Measurements from ENCODE around the gene ARMC6. TPM values are rescaled to one million over a fixed set of nuclear protein-coding genes. Genes with fewer than 3 reads are reported as not detected.

ARMC6 gene
- total RNA-seq, 1 donor from 2014 or later = 36.0 TPM

DNA sequence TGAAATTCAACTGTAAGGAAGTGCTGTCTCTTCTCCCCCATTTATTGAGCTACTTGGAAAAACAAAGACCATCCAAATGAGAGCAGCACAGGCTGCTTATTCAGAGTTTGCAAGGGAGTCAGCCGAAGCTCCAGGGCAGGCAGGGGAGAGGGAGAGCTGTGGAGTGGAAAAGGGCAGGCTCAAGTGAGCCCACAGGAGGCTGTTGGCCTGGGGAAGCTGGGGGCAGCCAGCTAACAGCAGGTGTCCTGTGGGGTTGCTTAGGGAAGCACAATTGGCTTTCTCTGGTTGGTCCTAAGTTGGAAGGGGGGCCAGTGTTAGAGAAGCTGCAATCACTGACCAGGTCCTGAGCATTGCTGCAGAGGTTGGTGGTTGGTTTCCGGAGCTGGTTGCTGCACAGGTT, 54.3 kb downstream of the ARMC6 start:
- no peak for TF ChIP-seq EZH2 (IDR thresholded peaks at IDR 0.05; ENCODE audit: insufficient read depth, low read length)
- TF ChIP-seq, protein P1, sequence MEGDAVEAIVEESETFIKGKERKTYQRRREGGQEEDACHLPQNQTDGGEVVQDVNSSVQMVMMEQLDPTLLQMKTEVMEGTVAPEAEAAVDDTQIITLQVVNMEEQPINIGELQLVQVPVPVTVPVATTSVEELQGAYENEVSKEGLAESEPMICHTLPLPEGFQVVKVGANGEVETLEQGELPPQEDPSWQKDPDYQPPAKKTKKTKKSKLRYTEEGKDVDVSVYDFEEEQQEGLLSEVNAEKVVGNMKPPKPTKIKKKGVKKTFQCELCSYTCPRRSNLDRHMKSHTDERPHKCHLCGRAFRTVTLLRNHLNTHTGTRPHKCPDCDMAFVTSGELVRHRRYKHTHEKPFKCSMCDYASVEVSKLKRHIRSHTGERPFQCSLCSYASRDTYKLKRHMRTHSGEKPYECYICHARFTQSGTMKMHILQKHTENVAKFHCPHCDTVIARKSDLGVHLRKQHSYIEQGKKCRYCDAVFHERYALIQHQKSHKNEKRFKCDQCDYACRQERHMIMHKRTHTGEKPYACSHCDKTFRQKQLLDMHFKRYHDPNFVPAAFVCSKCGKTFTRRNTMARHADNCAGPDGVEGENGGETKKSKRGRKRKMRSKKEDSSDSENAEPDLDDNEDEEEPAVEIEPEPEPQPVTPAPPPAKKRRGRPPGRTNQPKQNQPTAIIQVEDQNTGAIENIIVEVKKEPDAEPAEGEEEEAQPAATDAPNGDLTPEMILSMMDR (IDR thresholded peaks at IDR 0.05; ENCODE audit: insufficient read depth, low read depth, low read length) = no peak
- H3K27me3 Mint-ChIP-seq (ENCODE audit: low read depth, unreplicated experiment) = peaks cover 2% of the 10 kb centered on the region
- H3K79me2 ChIP-seq (ENCODE audit: insufficient read depth, low read length) = no peaks in the 10 kb centered on the region
- FAIRE-seq (no peak), DNase-seq (ENCODE audit: low read depth) (no peak)
- no peaks in the 10 kb centered on the region for H3K4me1 Mint-ChIP-seq (ENCODE audit: low read depth, unreplicated experiment)
- peaks cover 10% of the 10 kb centered on the region for H4K20me1 ChIP-seq (ENCODE audit: insufficient read depth, low read length)
- no peaks in the 10 kb centered on the region for H3K9me3 ChIP-seq (ENCODE audit: insufficient read depth, low read depth, low read length)
- peaks cover 5% of the 10 kb centered on the region for H3K36me3 Mint-ChIP-seq (ENCODE audit: low read depth, unreplicated experiment)
- H3K9me3 Mint-ChIP-seq (ENCODE audit: unreplicated experiment) = no peaks in the 10 kb centered on the region
- no peaks in the 10 kb centered on the region for H3K4me1 ChIP-seq (ENCODE audit: insufficient read depth, low read length)
- no peak overlapping the region for H3K9ac ChIP-seq (ENCODE audit: low read length)
- H3K36me3 ChIP-seq (ENCODE audit: insufficient read depth, low read length) = no peaks in the 10 kb centered on the region
- no peak overlapping the region for H2AFZ ChIP-seq (ENCODE audit: low read depth, low read length)
- no peak overlapping the region for H3K4me2 ChIP-seq (ENCODE audit: low read length)
- no peaks in the 10 kb centered on the region for H3K27me3 ChIP-seq (ENCODE audit: insufficient read depth, low read length)
- H3K27ac ChIP-seq (ENCODE audit: low read depth, low read length) = no peak overlapping the region
- H3K4me3 ChIP-seq (ENCODE audit: insufficient read depth, low read depth, low read length) = no peak overlapping the region
- no peak overlapping the region for H3K27ac Mint-ChIP-seq (ENCODE audit: unreplicated experiment)
- H3K4me3 Mint-ChIP-seq (ENCODE audit: unreplicated experiment) = no peak overlapping the region

DNA sequence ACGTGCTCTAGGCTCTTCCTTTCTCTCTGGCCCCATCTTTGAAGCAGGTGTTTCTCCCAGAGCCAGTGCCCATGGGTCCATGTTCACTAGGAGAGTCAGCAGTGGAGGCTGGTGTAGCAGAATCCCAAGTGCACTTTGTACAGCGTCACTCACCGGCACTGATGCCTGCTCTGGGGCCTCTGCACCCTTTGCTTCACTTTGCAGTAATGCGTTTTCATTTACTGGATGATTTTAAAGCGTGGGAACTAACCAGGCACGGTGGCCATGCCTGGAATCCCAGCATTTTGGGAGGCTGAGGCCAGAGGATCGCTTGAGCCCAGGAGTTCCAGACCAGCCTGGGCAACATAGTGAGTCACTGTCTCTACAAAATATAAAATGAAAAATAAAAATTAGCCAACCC, 61.1 kb downstream of the ARMC6 start:
- no peaks in the 10 kb centered on the region for H3K79me2 ChIP-seq (ENCODE audit: insufficient read depth, low read length)
- H3K4me1 ChIP-seq (ENCODE audit: insufficient read depth, low read length) = no peaks in the 10 kb centered on the region
- peaks cover 3% of the 10 kb centered on the region for H3K4me1 Mint-ChIP-seq (ENCODE audit: low read depth, unreplicated experiment)
- H3K4me3 ChIP-seq (ENCODE audit: insufficient read depth, low read depth, low read length) = no peak overlapping the region
- H3K4me3 Mint-ChIP-seq (ENCODE audit: unreplicated experiment) = no peak overlapping the region
- DNase-seq (ENCODE audit: low read depth) (no peak), FAIRE-seq (no peak)
- no peaks in the 10 kb centered on the region for H3K36me3 ChIP-seq (ENCODE audit: insufficient read depth, low read length)
- peaks cover 7% of the 10 kb centered on the region for H3K36me3 Mint-ChIP-seq (ENCODE audit: low read depth, unreplicated experiment)
- H3K27ac ChIP-seq (ENCODE audit: low read depth, low read length) = no peak overlapping the region
- peaks cover 12% of the 10 kb centered on the region for H4K20me1 ChIP-seq (ENCODE audit: insufficient read depth, low read length)
- H3K9ac ChIP-seq (ENCODE audit: low read length) = no peak overlapping the region
- no peaks in the 10 kb centered on the region for H3K27me3 ChIP-seq (ENCODE audit: insufficient read depth, low read length)
- no peaks in the 10 kb centered on the region for H3K9me3 Mint-ChIP-seq (ENCODE audit: unreplicated experiment)
- no peak overlapping the region for H2AFZ ChIP-seq (ENCODE audit: low read depth, low read length)
- TF ChIP-seq, protein P1 (IDR thresholded peaks at IDR 0.05; ENCODE audit: insufficient read depth, low read depth, low read length) = no peak
- no peak for TF ChIP-seq EZH2 (IDR thresholded peaks at IDR 0.05; ENCODE audit: insufficient read depth, low read length)
- H3K27ac Mint-ChIP-seq (ENCODE audit: unreplicated experiment) = no peak overlapping the region
- no peak overlapping the region for H3K4me2 ChIP-seq (ENCODE audit: low read length)
- no peaks in the 10 kb centered on the region for H3K9me3 ChIP-seq (ENCODE audit: insufficient read depth, low read depth, low read length)
- H3K27me3 Mint-ChIP-seq (ENCODE audit: low read depth, unreplicated experiment) = peaks cover 2% of the 10 kb centered on the region

DNA sequence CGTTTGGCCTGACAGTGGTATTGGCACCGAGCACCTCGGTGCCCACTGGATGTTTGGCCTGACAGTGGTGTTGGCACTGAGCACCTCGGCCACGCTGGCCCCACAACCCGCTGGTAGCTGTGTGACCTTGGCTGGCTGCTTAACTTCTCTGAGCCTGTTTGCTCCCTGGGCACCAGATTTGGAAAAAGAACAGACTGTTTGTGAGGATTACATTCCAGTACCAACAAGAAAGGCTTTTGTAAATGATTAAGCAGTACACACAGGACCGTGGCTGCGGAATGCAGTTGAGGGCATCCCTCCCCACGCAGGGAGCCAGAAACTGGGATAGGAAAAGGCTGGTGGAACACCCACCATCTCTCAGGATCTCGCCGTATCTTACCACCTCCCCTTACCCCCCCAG, 62.3 kb downstream of the ARMC6 start:
- Histone ChIP-seq H3K36me3 (ENCODE audit: insufficient read depth, low read length) (no peaks in the 10 kb centered on the region), H3K27me3 (ENCODE audit: insufficient read depth, low read length) (no peaks in the 10 kb centered on the region), H3K4me3 (ENCODE audit: insufficient read depth, low read depth, low read length) (no peak overlapping the region), H4K20me1 (ENCODE audit: insufficient read depth, low read length) (peaks cover 12% of the 10 kb centered on the region), H3K4me1 (ENCODE audit: insufficient read depth, low read length) (no peaks in the 10 kb centered on the region), H3K9ac (ENCODE audit: low read length) (no peak overlapping the region), H3K9me3 (ENCODE audit: insufficient read depth, low read depth, low read length) (no peaks in the 10 kb centered on the region), H2AFZ (ENCODE audit: low read depth, low read length) (no peak overlapping the region), H3K4me2 (ENCODE audit: low read length) (no peak overlapping the region), H3K27ac (ENCODE audit: low read depth, low read length) (no peak overlapping the region), H3K79me2 (ENCODE audit: insufficient read depth, low read length) (no peaks in the 10 kb centered on the region)
- Mint-ChIP-seq H3K36me3 (ENCODE audit: low read depth, unreplicated experiment) (peaks cover 10% of the 10 kb centered on the region), H3K27me3 (ENCODE audit: low read depth, unreplicated experiment) (no peaks in the 10 kb centered on the region), H3K27ac (ENCODE audit: unreplicated experiment) (no peak overlapping the region), H3K4me3 (ENCODE audit: unreplicated experiment) (no peak overlapping the region), H3K4me1 (ENCODE audit: low read depth, unreplicated experiment) (peaks cover 3% of the 10 kb centered on the region), H3K9me3 (ENCODE audit: unreplicated experiment) (no peaks in the 10 kb centered on the region)
- no peak for DNase-seq (ENCODE audit: low read depth)
- FAIRE-seq = no peak
- TF ChIP-seq, protein P1 (IDR thresholded peaks at IDR 0.05; ENCODE audit: insufficient read depth, low read depth, low read length) = no peak
- TF ChIP-seq EZH2 (IDR thresholded peaks at IDR 0.05; ENCODE audit: insufficient read depth, low read length) = no peak

Data from astrocyte (in vitro differentiated cells and primary cell).